Neural crest cell (in vitro differentiated cells): Measurements from ENCODE around the gene MARVELD3. TPM values are rescaled to one million over a fixed set of nuclear protein-coding genes. Genes with fewer than 3 reads are reported as not detected.

Source experiments
- DNase-seq: peaks from one replicate; pipeline ENCODE4 v3.0.0; 2021; ENCODE audit warnings: low read depth, mixed read lengths, low spot score
- H3K27ac Mint-ChIP-seq: one replicate; pipeline ENCODE4 v1.8.0; 2021; ENCODE audit warnings: mild to moderate bottlenecking, mixed read lengths; ENCODE audit not compliant: unreplicated experiment
- H3K27me3 Mint-ChIP-seq: 2 replicates; pipeline ENCODE4 v1.8.0; 2021; ENCODE audit warnings: low read depth, mild to moderate bottlenecking, mixed read lengths
- H3K36me3 Mint-ChIP-seq: 2 replicates; pipeline ENCODE4 v1.8.0; 2021; ENCODE audit warnings: low read depth, mild to moderate bottlenecking, mixed read lengths
- H3K4me1 Mint-ChIP-seq: 2 replicates; pipeline ENCODE4 v1.8.0; 2021; ENCODE audit warnings: mixed read lengths
- H3K4me3 Mint-ChIP-seq: one replicate; pipeline ENCODE4 v1.8.0; 2021; ENCODE audit warnings: mild to moderate bottlenecking, mixed read lengths
- H3K9me3 Mint-ChIP-seq: 2 replicates; pipeline ENCODE4 v1.8.0; 2021; ENCODE audit warnings: mixed read lengths
- total RNA-seq: library from RNA; stranded (reverse); gene quantifications from 2 replicates; pipeline ENCODE4 v1.2.1, GENCODE V29; 2021
- TF ChIP-seq, protein P1 (sequence below): fragments of 200-600 bp; sonication (generic); conservative IDR thresholded peaks from 2 replicates; pipeline ENCODE4 v1.5.0; 2021; ENCODE audit warnings: antibody characterized with exemption, mild to moderate bottlenecking

Gene MARVELD3
- total RNA-seq, 1 donor from 2014 or later = not detected

DNA sequence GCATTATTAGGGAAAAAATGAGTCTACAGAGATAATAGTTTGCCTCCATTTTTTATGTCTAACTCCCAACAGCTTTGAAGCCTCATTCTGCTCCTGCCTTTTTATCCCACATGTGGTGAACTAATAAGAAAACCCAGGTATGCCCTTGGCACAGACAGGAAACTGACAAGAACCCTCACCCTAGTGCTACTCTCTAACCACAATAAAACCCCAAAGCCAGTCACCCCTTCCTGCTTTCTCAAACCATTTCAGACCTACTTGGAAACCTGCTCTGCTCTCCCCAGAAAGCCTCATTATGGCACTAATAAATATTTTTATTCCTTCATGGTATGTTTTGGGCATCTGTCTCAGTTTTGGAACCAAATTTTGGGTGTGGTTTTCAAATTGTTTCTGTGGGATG is 3.9 kb upstream of the MARVELD3 start:
- DNase-seq = no peak
- TF ChIP-seq, protein P1, sequence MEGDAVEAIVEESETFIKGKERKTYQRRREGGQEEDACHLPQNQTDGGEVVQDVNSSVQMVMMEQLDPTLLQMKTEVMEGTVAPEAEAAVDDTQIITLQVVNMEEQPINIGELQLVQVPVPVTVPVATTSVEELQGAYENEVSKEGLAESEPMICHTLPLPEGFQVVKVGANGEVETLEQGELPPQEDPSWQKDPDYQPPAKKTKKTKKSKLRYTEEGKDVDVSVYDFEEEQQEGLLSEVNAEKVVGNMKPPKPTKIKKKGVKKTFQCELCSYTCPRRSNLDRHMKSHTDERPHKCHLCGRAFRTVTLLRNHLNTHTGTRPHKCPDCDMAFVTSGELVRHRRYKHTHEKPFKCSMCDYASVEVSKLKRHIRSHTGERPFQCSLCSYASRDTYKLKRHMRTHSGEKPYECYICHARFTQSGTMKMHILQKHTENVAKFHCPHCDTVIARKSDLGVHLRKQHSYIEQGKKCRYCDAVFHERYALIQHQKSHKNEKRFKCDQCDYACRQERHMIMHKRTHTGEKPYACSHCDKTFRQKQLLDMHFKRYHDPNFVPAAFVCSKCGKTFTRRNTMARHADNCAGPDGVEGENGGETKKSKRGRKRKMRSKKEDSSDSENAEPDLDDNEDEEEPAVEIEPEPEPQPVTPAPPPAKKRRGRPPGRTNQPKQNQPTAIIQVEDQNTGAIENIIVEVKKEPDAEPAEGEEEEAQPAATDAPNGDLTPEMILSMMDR = no peak
- no peaks in the 10 kb centered on the region for H3K4me1 Mint-ChIP-seq
- no peaks in the 10 kb centered on the region for H3K9me3 Mint-ChIP-seq
- H3K27ac Mint-ChIP-seq = no peak overlapping the region
- no peak overlapping the region for H3K4me3 Mint-ChIP-seq
- peaks cover 45% of the 10 kb centered on the region for H3K27me3 Mint-ChIP-seq
- no peaks in the 10 kb centered on the region for H3K36me3 Mint-ChIP-seq

- TF ChIP-seq, protein P1 = no peak
- DNase-seq = no peak
- H3K9me3 Mint-ChIP-seq = no peaks in the 10 kb centered on the region
- H3K27ac Mint-ChIP-seq = no peak overlapping the region
- H3K27me3 Mint-ChIP-seq = peaks cover 51% of the 10 kb centered on the region
- H3K4me3 Mint-ChIP-seq = no peak overlapping the region
- H3K4me1 Mint-ChIP-seq = no peaks in the 10 kb centered on the region
- H3K36me3 Mint-ChIP-seq = no peaks in the 10 kb centered on the region
Observed at GRCh38 chr16:71623597-71623996, 2.4 kb upstream of the MARVELD3 start.

- DNase-seq = no peak
- Mint-ChIP-seq H3K4me3 (no peak overlapping the region), H3K9me3 (no peaks in the 10 kb centered on the region), H3K36me3 (no peaks in the 10 kb centered on the region), H3K4me1 (no peaks in the 10 kb centered on the region), H3K27ac (no peak overlapping the region), H3K27me3 (peaks cover 50% of the 10 kb centered on the region)
- TF ChIP-seq, protein P1 = no peak
Observed at GRCh38 chr16:71625113-71625850, 702 bp upstream of the MARVELD3 start.

- H3K27me3 Mint-ChIP-seq = peaks cover 43% of the 10 kb centered on the region
- H3K4me3 Mint-ChIP-seq = no peak overlapping the region
- no peak overlapping the region for H3K27ac Mint-ChIP-seq
- H3K4me1 Mint-ChIP-seq = no peaks in the 10 kb centered on the region
- DNase-seq = no peak
- TF ChIP-seq, protein P1 = no peak
- H3K36me3 Mint-ChIP-seq = no peaks in the 10 kb centered on the region
- no peaks in the 10 kb centered on the region for H3K9me3 Mint-ChIP-seq
Observed at GRCh38 chr16:71626858-71627213, 852 bp downstream of the MARVELD3 start.

DNA sequence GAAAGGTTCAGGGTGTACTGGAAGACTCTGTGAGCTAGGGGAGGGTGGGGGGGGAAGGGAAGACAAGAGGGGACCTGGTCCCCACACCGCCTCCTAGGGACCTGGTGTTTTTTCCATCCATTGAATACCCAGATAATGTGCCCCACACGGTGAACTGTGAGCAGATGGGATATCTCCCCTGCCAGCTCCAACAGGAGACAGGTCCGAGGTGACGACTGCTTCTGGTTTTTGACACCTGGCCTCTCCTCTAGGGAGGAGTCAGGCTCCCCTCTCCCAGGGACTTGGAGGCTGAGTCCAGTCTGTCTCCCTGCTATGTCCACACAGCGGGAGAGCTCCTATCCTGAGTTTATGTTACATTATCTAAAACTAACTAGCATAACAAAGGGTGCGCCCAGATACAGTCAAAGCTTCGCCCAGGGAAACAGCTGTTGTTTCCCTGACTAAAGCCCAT is 1.8 kb downstream of the MARVELD3 start:
- H3K4me3 Mint-ChIP-seq = no peak overlapping the region
- TF ChIP-seq, protein P1 = no peak
- H3K36me3 Mint-ChIP-seq = no peaks in the 10 kb centered on the region
- no peaks in the 10 kb centered on the region for H3K4me1 Mint-ChIP-seq
- H3K27me3 Mint-ChIP-seq = peaks cover 43% of the 10 kb centered on the region
- no peak for DNase-seq
- no peaks in the 10 kb centered on the region for H3K9me3 Mint-ChIP-seq
- no peak overlapping the region for H3K27ac Mint-ChIP-seq
